ENCODE measurements around the gene RBM20.

DNA sequence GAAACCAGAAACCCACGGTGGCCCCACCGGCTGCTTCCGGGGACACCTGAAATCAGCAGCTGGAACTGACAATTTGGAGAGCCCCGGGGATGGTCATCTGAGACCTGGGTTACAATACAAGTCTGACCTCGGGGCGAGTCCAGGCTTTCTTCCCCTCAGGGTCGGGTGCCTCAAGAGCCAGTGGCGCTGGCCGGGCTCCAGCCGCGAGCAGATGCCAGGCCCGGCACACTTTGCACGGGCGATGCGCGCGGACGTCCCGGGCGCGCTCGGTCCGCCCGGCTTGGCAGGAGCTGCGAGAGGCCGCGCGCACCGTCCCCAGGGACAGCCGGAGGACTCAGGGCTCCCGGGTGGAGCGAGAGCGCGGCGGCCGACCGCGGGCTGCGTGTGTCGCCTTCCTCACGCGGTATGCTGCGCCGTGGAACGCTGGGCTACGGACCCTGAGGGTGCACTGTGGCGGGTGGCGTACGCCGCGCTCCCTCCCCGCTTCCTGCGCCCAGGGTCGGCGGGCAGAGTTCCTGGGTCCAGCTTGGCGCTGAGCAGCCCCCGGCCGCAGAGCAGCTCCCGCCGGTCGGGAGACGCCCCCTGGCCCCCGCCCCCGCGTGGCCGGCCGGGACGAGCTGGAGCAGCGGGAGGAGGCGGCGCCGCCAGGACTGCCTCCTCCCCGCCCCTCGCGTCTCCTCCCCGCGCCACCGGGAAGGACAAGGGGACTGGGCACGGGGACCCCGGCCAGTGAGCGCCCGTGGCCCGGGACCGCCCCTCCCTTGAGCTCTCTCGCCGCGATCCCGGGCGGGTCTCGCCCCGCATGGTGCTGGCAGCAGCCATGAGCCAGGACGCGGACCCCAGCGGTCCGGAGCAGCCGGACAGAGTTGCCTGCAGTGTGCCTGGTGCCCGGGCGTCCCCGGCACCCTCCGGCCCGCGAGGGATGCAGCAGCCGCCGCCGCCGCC lies at the start of gene RBM20:
- TF ChIP-seq, protein P1, sequence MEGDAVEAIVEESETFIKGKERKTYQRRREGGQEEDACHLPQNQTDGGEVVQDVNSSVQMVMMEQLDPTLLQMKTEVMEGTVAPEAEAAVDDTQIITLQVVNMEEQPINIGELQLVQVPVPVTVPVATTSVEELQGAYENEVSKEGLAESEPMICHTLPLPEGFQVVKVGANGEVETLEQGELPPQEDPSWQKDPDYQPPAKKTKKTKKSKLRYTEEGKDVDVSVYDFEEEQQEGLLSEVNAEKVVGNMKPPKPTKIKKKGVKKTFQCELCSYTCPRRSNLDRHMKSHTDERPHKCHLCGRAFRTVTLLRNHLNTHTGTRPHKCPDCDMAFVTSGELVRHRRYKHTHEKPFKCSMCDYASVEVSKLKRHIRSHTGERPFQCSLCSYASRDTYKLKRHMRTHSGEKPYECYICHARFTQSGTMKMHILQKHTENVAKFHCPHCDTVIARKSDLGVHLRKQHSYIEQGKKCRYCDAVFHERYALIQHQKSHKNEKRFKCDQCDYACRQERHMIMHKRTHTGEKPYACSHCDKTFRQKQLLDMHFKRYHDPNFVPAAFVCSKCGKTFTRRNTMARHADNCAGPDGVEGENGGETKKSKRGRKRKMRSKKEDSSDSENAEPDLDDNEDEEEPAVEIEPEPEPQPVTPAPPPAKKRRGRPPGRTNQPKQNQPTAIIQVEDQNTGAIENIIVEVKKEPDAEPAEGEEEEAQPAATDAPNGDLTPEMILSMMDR (IDR thresholded peaks at IDR 0.05) = no peak
- no peak for TF ChIP-seq POLR2A (IDR thresholded peaks at IDR 0.05)

Data from thyroid gland (tissue), 4 donors.